Measurements from ENCODE around the gene KLHL3. TPM values are rescaled to one million over a fixed set of nuclear protein-coding genes. Genes with fewer than 3 reads are reported as not detected.

Gene KLHL3
- total and polyA plus RNA-seq, 8 donors, result 1.8 to 6.6 (median 3.1) TPM

DNA sequence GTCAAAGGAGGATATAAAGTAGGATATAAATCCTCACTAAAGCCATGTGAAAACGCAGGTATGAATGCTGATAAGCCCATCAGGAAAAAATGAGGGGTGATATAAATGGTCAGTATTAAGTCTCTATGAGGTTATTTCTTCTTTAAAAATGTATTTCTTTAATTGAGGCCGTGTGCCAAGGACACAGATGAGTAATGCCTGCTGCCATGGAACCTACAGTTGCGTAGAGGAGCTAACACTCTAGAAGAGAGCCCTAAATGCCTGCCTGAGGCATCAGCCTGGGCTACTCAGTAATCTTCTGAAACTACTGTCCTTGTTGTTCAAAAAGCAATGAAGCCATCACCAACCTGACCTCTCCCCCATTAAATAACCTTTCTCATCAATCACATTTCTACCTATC lies 84.9 kb downstream of the KLHL3 start:
- intact Hi-C loops (cut with DNase I), result no loop called here
- FAIRE-seq, result no peak
- H3K27me3 ChIP-seq, result no peaks in the 10 kb centered on the region

DNA sequence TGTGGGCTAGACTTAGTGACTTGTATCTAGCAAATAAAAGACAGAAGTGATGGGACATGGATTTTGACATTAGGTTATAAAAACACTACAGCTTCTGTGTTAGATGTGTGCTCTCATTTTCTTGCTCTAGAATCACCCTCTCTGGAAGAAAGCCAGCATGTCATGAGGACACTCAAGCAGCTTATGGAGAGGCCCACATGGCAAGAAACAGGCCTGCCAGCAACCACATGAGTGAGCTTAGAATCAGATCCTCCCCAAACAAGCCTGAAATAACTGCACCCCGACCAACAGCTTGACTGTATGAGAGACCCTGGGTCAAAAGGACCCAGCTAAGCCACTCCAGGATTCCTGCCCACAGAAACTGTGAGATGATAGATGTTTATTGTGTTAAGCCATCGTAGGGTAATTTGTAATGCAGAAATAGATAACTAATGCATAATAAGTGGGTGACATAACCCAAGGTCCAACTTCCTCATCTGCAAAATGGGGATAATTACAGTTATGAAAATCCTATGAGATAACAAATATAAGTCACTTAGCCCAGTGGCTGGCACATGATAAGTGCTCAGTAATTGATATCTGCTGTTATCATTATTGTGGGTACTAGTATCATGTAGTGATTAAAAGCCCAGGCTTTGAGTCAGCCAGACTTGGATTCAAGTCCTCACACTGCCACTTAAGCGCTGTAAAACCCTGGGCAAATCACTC lies 86.5 kb downstream of the KLHL3 start:
- no peak for DNase-seq
- WGBS, 2 donors, result 86 to 89% methylated on average over 3 of the region's 3 CpGs
- Histone ChIP-seq H3K36me3 (no peaks in the 10 kb centered on the region), H3K4me3 (no peak overlapping the region), H3K4me1 (no peaks in the 10 kb centered on the region), H3K9me3 (no peaks in the 10 kb centered on the region), H3K27ac (no peak overlapping the region), H3K27me3 (no peaks in the 10 kb centered on the region)
- intact Hi-C loops (cut with DNase I), result loop anchor here in 1 of 3 donors (10.0 kb wide), 1 partner anchor 85 kb away; the partner anchor contains the start of gene KLHL3
- FAIRE-seq, result no peak
- no peak for ATAC-seq
- TF ChIP-seq, protein P1, sequence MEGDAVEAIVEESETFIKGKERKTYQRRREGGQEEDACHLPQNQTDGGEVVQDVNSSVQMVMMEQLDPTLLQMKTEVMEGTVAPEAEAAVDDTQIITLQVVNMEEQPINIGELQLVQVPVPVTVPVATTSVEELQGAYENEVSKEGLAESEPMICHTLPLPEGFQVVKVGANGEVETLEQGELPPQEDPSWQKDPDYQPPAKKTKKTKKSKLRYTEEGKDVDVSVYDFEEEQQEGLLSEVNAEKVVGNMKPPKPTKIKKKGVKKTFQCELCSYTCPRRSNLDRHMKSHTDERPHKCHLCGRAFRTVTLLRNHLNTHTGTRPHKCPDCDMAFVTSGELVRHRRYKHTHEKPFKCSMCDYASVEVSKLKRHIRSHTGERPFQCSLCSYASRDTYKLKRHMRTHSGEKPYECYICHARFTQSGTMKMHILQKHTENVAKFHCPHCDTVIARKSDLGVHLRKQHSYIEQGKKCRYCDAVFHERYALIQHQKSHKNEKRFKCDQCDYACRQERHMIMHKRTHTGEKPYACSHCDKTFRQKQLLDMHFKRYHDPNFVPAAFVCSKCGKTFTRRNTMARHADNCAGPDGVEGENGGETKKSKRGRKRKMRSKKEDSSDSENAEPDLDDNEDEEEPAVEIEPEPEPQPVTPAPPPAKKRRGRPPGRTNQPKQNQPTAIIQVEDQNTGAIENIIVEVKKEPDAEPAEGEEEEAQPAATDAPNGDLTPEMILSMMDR (IDR thresholded peaks at IDR 0.05), result no peak

More for the DNA sequence above, 84.9 kb downstream of the KLHL3 start:
- 62 to 71% methylated on average over 3 of the region's 3 CpGs for WGBS, 2 donors
- H3K9me3 ChIP-seq, result no peaks in the 10 kb centered on the region
- H3K27ac ChIP-seq, result no peak overlapping the region
- no peaks in the 10 kb centered on the region for H3K36me3 ChIP-seq
- DNase-seq, result no peak
- H3K4me3 ChIP-seq, result no peak overlapping the region
- no peak for ATAC-seq
- H3K4me1 ChIP-seq, result no peaks in the 10 kb centered on the region
- TF ChIP-seq, protein P1 (IDR thresholded peaks at IDR 0.05), result no peak

DNA sequence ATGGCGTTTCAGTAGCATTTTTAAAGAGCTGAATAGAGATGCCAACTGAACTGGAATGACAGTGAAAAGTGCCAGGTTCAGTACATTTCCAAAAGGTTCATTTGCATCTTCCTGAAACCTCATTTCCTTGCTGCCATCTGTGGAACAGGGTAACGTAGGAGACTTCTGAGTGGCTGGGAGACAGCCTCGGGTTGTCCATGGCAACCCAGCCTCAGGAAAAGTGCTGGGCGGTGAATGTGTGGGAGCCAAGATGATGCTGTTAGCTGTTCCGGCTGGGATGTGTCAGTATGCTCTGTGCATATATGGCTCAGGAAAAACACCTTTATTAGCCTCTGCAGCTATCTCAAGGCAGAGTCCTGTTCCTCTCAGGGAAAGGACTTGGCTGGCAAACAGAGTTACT lies 87.5 kb downstream of the KLHL3 start:
- WGBS, 2 donors, result 85 to 90% methylated on average over 5 of the region's 5 CpGs
- no peaks in the 10 kb centered on the region for H3K4me1 ChIP-seq
- DNase-seq (no peak), FAIRE-seq (no peak), ATAC-seq (peak in 3 of 4 donors; percentile 42 to 89 (median 85))
- H3K9me3 ChIP-seq, result no peaks in the 10 kb centered on the region
- no peak overlapping the region for H3K4me3 ChIP-seq
- no peak overlapping the region for H3K27ac ChIP-seq
- H3K36me3 ChIP-seq, result no peaks in the 10 kb centered on the region
- intact Hi-C loops (cut with DNase I), result loop anchor here in 1 of 3 donors (10.0 kb wide), 1 partner anchor 86 kb away; the partner anchor contains the start of gene KLHL3
- H3K27me3 ChIP-seq, result no peaks in the 10 kb centered on the region
- TF ChIP-seq, protein P1 (IDR thresholded peaks at IDR 0.05), result no peak

DNA sequence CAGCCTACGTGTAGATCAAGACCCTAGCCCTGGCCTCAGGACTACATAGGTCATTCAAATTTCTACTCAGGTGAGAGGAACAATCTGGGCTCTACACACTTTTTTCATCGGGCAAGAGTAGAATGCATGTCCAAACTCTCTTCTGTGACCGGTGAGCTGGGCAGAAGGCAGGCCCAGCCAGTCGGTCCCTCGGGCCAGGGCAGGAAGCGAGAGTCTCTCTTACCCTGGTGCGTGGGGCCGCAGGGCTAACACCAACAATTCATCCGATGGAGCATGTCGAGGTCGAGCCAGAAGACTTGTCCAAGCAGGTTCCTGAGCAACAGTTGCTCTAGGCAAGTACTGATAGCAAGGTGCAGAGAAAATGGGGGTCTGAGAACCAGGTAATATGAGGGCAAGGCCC lies 88.5 kb downstream of the KLHL3 start:
- intact Hi-C loops (cut with DNase I), result loop anchor here in 1 of 3 donors (10.0 kb wide), 1 partner anchor 87 kb away; the partner anchor contains the start of gene KLHL3
- 93 to 94% methylated on average over 11 of the region's 11 CpGs for WGBS, 2 donors

More for the DNA sequence above, 88.5 kb downstream of the KLHL3 start:
- DNase-seq, result no peak
- H3K4me1 ChIP-seq, result no peaks in the 10 kb centered on the region
- no peaks in the 10 kb centered on the region for H3K27me3 ChIP-seq
- ATAC-seq, result no peak
- H3K27ac ChIP-seq, result no peak overlapping the region
- H3K9me3 ChIP-seq, result no peaks in the 10 kb centered on the region
- no peak for FAIRE-seq
- TF ChIP-seq, protein P1 (IDR thresholded peaks at IDR 0.05), result no peak
- no peak overlapping the region for H3K4me3 ChIP-seq
- H3K36me3 ChIP-seq, result no peaks in the 10 kb centered on the region
